Breast epithelium (tissue), 4 donors: ENCODE measurements around the gene TNS3. TPM values are rescaled to one million over a fixed set of nuclear protein-coding genes. Genes with fewer than 3 reads are reported as not detected.
A peak's percentile ranks its signal among the peaks of the same experiment; 100 is the strongest.

Experiments used
- DNase-seq, 2 donors: peaks; one replicate each; pipeline ENCODE4 v3.0.0-alpha.2; 2019; ENCODE audit warnings: low spot score in 2 of 2
- H3K27ac ChIP-seq, 2 donors: fragments of 200-600 bp; sonication (generic) in 1 of 2; one replicate each; pipeline ENCODE4 v1.5.1; 2016 to 2019; ENCODE audit warnings: mild to moderate bottlenecking in 1 of 2
- H3K27me3 ChIP-seq, 2 donors: fragments of 200-600 bp; sonication (generic) in 1 of 2; one replicate each; pipeline versions ENCODE4 v1.5.1 to v1.6.0; 2017 to 2019; ENCODE audit warnings: control low read depth in 1 of 2, mild to moderate bottlenecking in 1 of 2
- H3K36me3 ChIP-seq: fragments of 200-600 bp; one replicate; pipeline ENCODE4 v1.5.1; 2019
- H3K4me1 ChIP-seq, 2 donors: fragments of 200-600 bp; sonication (generic); one replicate each; pipeline ENCODE4 v1.5.1; 2016 to 2019; ENCODE audit warnings: control low read depth in 1 of 2
- H3K4me3 ChIP-seq, 3 donors: fragments of 200-600 bp; sonication (generic); 1 replicate in 2 of 3; 2 replicates in 1 of 3; pipeline ENCODE4 v1.5.1; 2016 to 2019; ENCODE audit warnings: mild to moderate bottlenecking in 3 of 3, moderate library complexity in 2 of 3
- H3K9me3 ChIP-seq, 2 donors: fragments of 200-600 bp; sonication (generic) in 1 of 2; one replicate each; pipeline ENCODE4 v1.5.1; 2016 to 2019; ENCODE audit warnings: control low read depth in 1 of 2
- POLR2A ChIP-seq: fragments of 450-650 bp; IDR thresholded peaks from one replicate; pipeline ENCODE4 v1.6.1; 2016; ENCODE audit warnings: antibody characterized with exemption, mild to moderate bottlenecking, moderate library complexity
- POLR2AphosphoS5 ChIP-seq, 3 donors: sonication (generic); formaldehyde crosslinking; IDR thresholded peaks; one replicate each; pipeline ENCODE4 v1.6.1; 2017; ENCODE audit warnings: antibody characterized with exemption in 3 of 3
- intact Hi-C: fragments of 100-400 bp; cut with DNase I; formaldehyde crosslinking; loops from one replicate; pipeline ENCODE4 v1.15.1; 2023; ENCODE audit warnings: low total_unique reads
- total RNA-seq, 3 donors: library from RNA; depleted of rRNA; stranded (reverse); fragments of >200 nt; gene quantifications; one replicate each; pipeline ENCODE4 v1.1.0, GENCODE V29; 2016
- TF ChIP-seq, protein P1 (sequence below), 3 donors: fragments of 450-650 bp; IDR thresholded peaks; one replicate each; pipeline ENCODE4 v1.5.1; 2016 to 2017; ENCODE audit warnings: antibody characterized with exemption in 3 of 3, mild to moderate bottlenecking in 3 of 3, moderate library complexity in 3 of 3

TNS3 gene
- total RNA-seq, 3 donors from 2014 or later = 41.0 to 78.1 (median 56.2) TPM

DNA sequence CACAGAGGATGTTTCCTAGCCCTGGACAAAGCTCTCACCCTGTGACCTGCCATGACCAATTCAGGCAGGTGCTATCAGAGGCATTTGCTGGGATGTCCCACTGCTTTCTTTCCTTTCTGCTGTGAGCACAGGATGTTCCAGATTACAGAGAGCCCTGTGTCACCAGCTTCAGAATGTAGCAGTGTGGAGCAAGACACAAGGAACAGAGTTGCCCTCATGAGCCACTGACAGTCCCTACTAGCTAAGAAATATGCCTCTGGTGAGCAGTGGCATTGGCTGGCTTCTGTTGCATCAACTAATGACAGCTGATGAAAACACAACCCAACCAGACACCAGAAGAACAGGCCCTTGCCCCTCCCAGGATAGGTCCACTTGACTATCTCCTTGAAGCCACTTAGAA, 337.2 kb downstream of the TNS3 start:
- H3K4me1 ChIP-seq = no peaks in the 10 kb centered on the region
- TF ChIP-seq POLR2AphosphoS5 (IDR thresholded peaks at IDR 0.05) = no peak
- TF ChIP-seq, protein P1, sequence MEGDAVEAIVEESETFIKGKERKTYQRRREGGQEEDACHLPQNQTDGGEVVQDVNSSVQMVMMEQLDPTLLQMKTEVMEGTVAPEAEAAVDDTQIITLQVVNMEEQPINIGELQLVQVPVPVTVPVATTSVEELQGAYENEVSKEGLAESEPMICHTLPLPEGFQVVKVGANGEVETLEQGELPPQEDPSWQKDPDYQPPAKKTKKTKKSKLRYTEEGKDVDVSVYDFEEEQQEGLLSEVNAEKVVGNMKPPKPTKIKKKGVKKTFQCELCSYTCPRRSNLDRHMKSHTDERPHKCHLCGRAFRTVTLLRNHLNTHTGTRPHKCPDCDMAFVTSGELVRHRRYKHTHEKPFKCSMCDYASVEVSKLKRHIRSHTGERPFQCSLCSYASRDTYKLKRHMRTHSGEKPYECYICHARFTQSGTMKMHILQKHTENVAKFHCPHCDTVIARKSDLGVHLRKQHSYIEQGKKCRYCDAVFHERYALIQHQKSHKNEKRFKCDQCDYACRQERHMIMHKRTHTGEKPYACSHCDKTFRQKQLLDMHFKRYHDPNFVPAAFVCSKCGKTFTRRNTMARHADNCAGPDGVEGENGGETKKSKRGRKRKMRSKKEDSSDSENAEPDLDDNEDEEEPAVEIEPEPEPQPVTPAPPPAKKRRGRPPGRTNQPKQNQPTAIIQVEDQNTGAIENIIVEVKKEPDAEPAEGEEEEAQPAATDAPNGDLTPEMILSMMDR (IDR thresholded peaks at IDR 0.05) = no peak
- no peak for TF ChIP-seq POLR2A
- H3K36me3 ChIP-seq = no peaks in the 10 kb centered on the region
- H3K9me3 ChIP-seq = no peaks in the 10 kb centered on the region
- H3K27ac ChIP-seq = no peak overlapping the region
- no peak for DNase-seq
- intact Hi-C loops = no loop called here
- H3K27me3 ChIP-seq = no peaks in the 10 kb centered on the region
- H3K4me3 ChIP-seq = no peak overlapping the region

DNA sequence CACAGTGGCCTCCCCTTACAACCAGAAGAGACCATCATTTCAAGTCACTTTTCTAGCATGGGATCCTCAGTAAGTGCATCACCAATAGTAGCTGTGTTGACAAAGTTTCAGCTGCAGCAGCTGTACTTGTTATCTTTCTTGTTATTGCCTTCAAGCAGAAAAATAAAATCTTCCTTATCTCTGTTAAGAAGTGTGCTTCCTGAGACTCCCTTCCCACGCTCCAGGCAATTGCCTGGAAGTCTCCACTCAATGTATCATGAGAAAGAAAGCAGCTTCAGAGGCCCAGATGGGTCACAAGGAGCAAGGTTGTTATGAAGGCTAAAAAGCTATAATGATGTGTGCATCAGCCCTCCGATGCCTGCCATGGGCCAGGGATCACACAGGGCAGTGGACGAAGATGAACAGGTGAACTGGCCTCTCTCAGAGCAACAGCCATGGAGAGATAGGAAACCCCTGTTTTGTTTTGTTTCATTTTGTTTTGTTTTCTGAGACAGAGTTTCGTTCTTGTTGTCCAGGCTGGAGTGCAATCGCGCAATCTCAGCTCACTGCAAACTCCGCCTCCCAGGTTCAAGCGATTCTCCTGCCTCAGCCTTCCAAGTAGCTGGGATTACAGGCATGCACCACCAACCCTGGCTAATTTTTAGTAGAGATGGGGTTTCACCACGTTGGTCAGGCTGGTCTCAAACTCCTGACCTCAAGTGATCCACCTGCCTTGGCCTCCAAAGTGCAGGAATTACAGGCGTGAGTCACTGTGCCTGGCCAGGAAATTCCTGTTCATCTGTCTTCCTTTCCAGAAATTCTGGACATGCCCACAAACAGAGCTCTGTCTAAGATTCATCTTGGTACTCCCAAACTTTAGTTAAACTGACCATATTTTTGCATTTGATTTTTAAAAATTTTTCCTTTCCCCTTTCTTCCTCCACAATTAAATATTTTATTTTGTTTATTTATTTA, 340.5 kb downstream of the TNS3 start:
- intact Hi-C loops = no loop called here
- no peaks in the 10 kb centered on the region for H3K4me1 ChIP-seq
- peak overlapping the region; percentile 52 to 64 for H3K27ac ChIP-seq
- H3K9me3 ChIP-seq = no peaks in the 10 kb centered on the region
- H3K27me3 ChIP-seq = no peaks in the 10 kb centered on the region
- H3K4me3 ChIP-seq = no peak overlapping the region
- H3K36me3 ChIP-seq = no peaks in the 10 kb centered on the region
- no peak for DNase-seq
- TF ChIP-seq POLR2A = no peak
- TF ChIP-seq, protein P1 (IDR thresholded peaks at IDR 0.05) = no peak
- no peak for TF ChIP-seq POLR2AphosphoS5 (IDR thresholded peaks at IDR 0.05)

DNA sequence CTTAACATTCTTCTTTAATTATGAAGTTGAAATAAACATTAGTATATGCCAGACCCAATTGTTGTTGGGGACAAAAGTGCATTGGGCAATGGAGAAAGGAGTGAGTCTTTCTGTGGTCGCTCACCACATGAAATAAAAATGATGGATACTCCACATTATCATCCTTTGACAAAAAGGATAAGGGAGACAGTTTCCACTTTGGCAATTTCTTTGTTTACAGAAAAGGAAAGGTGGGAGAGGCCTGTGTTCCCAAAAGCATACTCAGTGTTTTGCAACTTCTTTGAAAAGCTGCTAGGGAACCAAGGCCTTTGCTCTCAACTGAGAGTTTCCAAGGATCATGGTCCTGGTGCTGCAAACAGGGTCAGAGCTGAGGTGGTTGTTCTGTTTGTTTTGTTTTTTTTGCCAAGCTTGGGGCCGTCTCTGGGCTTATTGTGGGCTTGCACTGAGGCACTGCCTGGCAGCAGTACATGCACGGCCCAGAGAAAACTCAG, 341.9 kb downstream of the TNS3 start:
- TF ChIP-seq, protein P1 (IDR thresholded peaks at IDR 0.05) = no peak
- TF ChIP-seq POLR2AphosphoS5 (IDR thresholded peaks at IDR 0.05) (peak in 2 of 3 donors; percentile 57 to 88), POLR2A (no peak)
- DNase-seq = no peak
- intact Hi-C loops = no loop called here
- Histone ChIP-seq H3K9me3 (no peaks in the 10 kb centered on the region), H3K4me3 (no peak overlapping the region), H3K36me3 (no peaks in the 10 kb centered on the region), H3K27ac (peak overlapping the region in 1 of 2 donors; percentile 52), H3K27me3 (no peaks in the 10 kb centered on the region), H3K4me1 (no peaks in the 10 kb centered on the region)

DNA sequence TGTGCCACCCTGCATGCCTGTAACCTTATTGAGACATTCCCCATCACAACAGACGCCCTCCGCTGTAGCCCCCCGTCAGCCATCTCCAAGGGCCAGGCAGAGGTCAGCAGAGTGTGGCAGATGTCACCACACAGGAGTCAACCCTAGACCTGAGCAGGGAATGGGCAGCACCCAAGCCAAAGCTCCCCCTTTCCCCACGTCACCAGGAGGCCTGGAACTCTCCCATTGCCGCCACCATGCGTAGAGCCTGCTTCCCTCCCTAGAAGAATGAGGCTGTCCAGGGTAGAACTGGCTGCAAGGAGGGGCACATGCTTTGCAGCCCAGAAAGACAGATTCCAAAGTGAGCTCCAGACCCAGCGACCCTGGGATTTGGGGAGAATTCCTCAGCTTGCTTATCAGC, 342.9 kb downstream of the TNS3 start:
- H3K27me3 ChIP-seq = no peaks in the 10 kb centered on the region
- no peaks in the 10 kb centered on the region for H3K9me3 ChIP-seq
- no peak for DNase-seq
- H3K27ac ChIP-seq = peak overlapping the region; percentile 60 to 76
- no peak overlapping the region for H3K4me3 ChIP-seq
- no peaks in the 10 kb centered on the region for H3K4me1 ChIP-seq
- no peaks in the 10 kb centered on the region for H3K36me3 ChIP-seq
- TF ChIP-seq POLR2A = no peak
- TF ChIP-seq, protein P1 (IDR thresholded peaks at IDR 0.05) = no peak
- no peak for TF ChIP-seq POLR2AphosphoS5 (IDR thresholded peaks at IDR 0.05)
- intact Hi-C loops = no loop called here

DNA sequence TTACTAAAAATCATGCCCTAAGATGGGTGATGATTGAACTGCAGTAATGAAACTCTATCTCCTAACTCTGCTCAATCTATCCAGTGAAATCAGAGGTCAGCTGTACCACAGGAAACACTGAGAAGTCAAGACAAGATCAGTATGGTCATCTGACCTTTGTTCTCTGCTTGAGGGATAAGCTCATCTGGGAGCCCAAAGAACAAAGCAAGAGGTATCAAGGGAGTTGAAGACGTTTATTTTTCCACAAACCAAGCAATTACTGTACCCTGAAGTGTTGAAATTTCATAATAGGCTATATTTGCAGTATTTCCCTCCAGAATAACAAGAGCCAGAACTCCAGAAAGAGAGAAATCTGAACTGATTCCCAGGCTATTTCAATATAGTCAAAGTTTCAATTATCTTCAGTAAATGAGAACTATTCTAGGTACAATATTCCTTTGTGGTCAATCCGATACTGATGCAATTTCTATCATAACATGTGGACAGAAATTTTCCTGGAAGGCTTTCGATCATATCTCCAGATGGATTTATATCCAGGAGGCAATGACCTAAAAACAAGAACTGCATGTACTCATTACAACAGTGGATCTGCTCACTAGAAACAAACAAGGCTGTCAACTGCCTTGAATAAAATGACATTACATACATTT, 345.3 kb downstream of the TNS3 start:
- Histone ChIP-seq H3K27me3 (no peaks in the 10 kb centered on the region), H3K27ac (peak overlapping the region in 1 of 2 donors; percentile 30), H3K9me3 (no peaks in the 10 kb centered on the region), H3K4me1 (no peaks in the 10 kb centered on the region), H3K36me3 (no peaks in the 10 kb centered on the region), H3K4me3 (no peak overlapping the region)
- TF ChIP-seq, protein P1 (IDR thresholded peaks at IDR 0.05) = no peak
- no peak for TF ChIP-seq POLR2AphosphoS5 (IDR thresholded peaks at IDR 0.05)
- TF ChIP-seq POLR2A = no peak
- DNase-seq = no peak
- intact Hi-C loops = no loop called here
